Measurements from ENCODE around the gene AFDN. TPM values are rescaled to one million over a fixed set of nuclear protein-coding genes. Genes with fewer than 3 reads are reported as not detected.

Gene AFDN
- polyA plus RNA-seq, 1 of the 3 experiments (the other 2 are of a cell fraction): 25.1 TPM

DNA sequence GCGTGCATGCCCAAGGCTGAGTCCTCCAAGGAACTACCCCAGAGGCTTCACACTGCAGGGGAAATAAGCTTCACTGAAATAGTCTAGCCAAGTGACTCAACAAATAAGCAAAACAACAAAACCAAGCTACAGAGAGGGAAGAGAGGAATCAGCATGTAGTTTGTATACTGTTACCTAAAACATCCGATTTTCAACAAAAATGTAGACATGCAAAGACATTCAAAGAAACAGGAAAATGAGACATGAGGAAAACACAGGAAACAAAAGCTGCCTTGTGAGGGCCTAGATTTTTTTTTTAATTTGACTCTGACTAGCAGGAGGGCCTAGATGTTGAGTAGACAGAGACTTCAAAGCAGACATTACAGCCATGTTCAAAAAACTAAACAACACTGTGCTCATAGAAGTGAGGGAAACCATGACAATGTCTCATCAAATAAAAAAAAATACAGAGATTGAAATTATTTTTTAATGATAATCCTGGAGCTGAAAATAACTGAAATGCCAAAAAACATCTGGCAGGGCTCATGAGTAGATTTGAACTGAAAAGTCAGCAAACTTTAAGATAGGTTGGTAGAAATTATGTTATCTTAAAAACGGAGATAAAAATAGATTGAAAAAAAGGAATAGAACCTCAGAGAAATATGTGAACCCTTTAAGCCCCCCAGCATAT is 154.3 kb downstream of the AFDN start:
- Histone ChIP-seq H3F3A (replicated peaks; ENCODE audit: insufficient read depth) (no peaks in the 10 kb centered on the region), H3K4me2 (no peak overlapping the region), H3K79me2 (ENCODE audit: insufficient read depth) (no peaks in the 10 kb centered on the region), H3K4me3 (ENCODE audit: low read depth in 2 of 2, low read length in 1 of 2) (no peak overlapping the region), H3K4me1 (ENCODE audit: control insufficient read depth in 1 of 2, insufficient read depth in 2 of 2, low read depth in 1 of 2, low read length in 1 of 2) (peaks cover 0 to 4% of the 10 kb centered on the region in 2 experiments; a peak in 1 of 4 replicates), H2AFZ (ENCODE audit: low read depth) (no peak overlapping the region), H3K9me3 (no peaks in the 10 kb centered on the region), H3K27ac (ENCODE audit: low read depth in 2 of 2, low read length in 1 of 2) (no peak overlapping the region), H3K36me3 (replicated peaks in 1 of 2; ENCODE audit: control insufficient read depth in 1 of 2, insufficient read depth in 2 of 2, low read length in 1 of 2) (no peaks in the 10 kb centered on the region), H4K20me1 (ENCODE audit: insufficient read depth) (no peaks in the 10 kb centered on the region), H3K27me3 (ENCODE audit: insufficient read depth) (no peaks in the 10 kb centered on the region), H3K9ac (no peak overlapping the region), H3K9me2 (no peaks in the 10 kb centered on the region)
- POLR2A ChIA-PET: no interaction called here
- CTCF ChIA-PET: interaction anchor here (0.9 to 1.5 kb wide), 2 partner anchors 13 to 16 kb away, joined by 5 read pairs; no protein-coding TSS in a partner anchor
- no peak for TF ChIP-seq FOSL2 (IDR thresholded peaks at IDR 0.05; ENCODE audit: borderline replicate concordance, low read depth)
- TF ChIP-seq GABPA (IDR thresholded peaks at IDR 0.05; ENCODE audit: low read depth): no peak
- no peak for DNase-seq
- 59% methylated on average over 3 of the region's 3 CpGs for WGBS (ENCODE audit: low lambda C conversion rate)

DNA sequence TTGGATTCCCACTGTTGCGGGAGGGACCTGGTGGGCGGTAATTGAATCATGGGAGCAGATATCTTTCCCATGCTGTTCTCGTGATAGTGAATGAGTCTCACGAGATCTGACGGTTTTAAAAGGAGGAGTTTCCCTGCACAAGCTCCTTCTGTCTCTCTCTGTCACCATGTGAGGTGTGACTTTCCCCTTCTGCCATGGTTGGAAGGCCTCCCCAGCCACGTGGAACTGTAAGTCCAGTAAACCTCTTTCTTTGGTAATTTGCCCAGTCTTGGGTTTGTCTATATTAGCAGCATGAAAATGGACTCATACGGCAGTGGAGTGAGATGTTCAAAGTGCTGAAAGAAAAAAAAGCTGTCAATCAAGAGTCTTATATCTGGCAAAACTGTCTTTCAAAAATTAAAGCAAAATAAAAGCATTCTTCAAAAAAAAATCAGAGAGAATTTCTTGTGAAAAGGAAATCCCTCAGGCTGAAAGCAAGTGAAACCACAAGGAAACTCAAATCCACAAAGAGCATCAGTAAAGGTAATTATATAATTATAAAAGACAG is 155.3 kb downstream of the AFDN start:
- no peaks in the 10 kb centered on the region for H3K9me3 ChIP-seq
- no peaks in the 10 kb centered on the region for H3K27me3 ChIP-seq (ENCODE audit: insufficient read depth)
- CTCF ChIA-PET: no interaction called here
- 48% methylated on average over 6 of the region's 7 CpGs for WGBS (ENCODE audit: low lambda C conversion rate)
- H3K4me3 ChIP-seq (ENCODE audit: low read depth in 2 of 2, low read length in 1 of 2): no peak overlapping the region
- H3K27ac ChIP-seq (ENCODE audit: low read depth in 2 of 2, low read length in 1 of 2): no peak overlapping the region
- POLR2A ChIA-PET: no interaction called here
- no peak overlapping the region for H3K4me2 ChIP-seq
- H4K20me1 ChIP-seq (ENCODE audit: insufficient read depth): no peaks in the 10 kb centered on the region
- no peaks in the 10 kb centered on the region for H3K36me3 ChIP-seq (replicated peaks in 1 of 2; ENCODE audit: control insufficient read depth in 1 of 2, insufficient read depth in 2 of 2, low read length in 1 of 2)
- H3F3A ChIP-seq (replicated peaks; ENCODE audit: insufficient read depth): no peaks in the 10 kb centered on the region
- H3K4me1 ChIP-seq (ENCODE audit: control insufficient read depth in 1 of 2, insufficient read depth in 2 of 2, low read depth in 1 of 2, low read length in 1 of 2): peaks cover 0 to 4% of the 10 kb centered on the region in 2 experiments; a peak in 1 of 4 replicates
- no peak overlapping the region for H3K9ac ChIP-seq
- H3K9me2 ChIP-seq: no peaks in the 10 kb centered on the region
- TF ChIP-seq, protein P1, sequence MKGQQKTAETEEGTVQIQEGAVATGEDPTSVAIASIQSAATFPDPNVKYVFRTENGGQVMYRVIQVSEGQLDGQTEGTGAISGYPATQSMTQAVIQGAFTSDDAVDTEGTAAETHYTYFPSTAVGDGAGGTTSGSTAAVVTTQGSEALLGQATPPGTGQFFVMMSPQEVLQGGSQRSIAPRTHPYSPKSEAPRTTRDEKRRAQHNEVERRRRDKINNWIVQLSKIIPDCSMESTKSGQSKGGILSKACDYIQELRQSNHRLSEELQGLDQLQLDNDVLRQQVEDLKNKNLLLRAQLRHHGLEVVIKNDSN (IDR thresholded peaks at IDR 0.05; ENCODE audit: borderline replicate concordance, low read depth): no peak
- no peak for TF ChIP-seq MXI1 (IDR thresholded peaks at IDR 0.05; ENCODE audit: low read depth, low read length)
- TF ChIP-seq, protein P2, sequence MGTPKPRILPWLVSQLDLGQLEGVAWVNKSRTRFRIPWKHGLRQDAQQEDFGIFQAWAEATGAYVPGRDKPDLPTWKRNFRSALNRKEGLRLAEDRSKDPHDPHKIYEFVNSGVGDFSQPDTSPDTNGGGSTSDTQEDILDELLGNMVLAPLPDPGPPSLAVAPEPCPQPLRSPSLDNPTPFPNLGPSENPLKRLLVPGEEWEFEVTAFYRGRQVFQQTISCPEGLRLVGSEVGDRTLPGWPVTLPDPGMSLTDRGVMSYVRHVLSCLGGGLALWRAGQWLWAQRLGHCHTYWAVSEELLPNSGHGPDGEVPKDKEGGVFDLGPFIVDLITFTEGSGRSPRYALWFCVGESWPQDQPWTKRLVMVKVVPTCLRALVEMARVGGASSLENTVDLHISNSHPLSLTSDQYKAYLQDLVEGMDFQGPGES (IDR thresholded peaks at IDR 0.05; ENCODE audit: low read depth, low read length): no peak
- TF ChIP-seq USF2 (IDR thresholded peaks at IDR 0.05; ENCODE audit: borderline replicate concordance, low read depth, low read length): no peak
- no peak for TF ChIP-seq NFIC (IDR thresholded peaks at IDR 0.05; ENCODE audit: borderline replicate concordance)
- no peak for TF ChIP-seq RAD21 (IDR thresholded peaks at IDR 0.05; ENCODE audit: low read length)
- TF ChIP-seq FOXM1 (IDR thresholded peaks at IDR 0.05; ENCODE audit: low read depth): no peak
- no peak overlapping the region for H2AFZ ChIP-seq (ENCODE audit: low read depth)
- no peak for DNase-seq
- no peaks in the 10 kb centered on the region for H3K79me2 ChIP-seq (ENCODE audit: insufficient read depth)
